GM21723 (cell line): ENCODE measurements around the gene TAF9.
"Not testable (repeated sequence)": the region's sequence is repeated elsewhere in the genome, so short reads cannot be mapped to it uniquely, and the experiment has no call there.

Experiments
- ATAC-seq: cut with Tn5 transposase; IDR thresholded peaks from one replicate; pipeline ENCODE4 v1.9.1; 2021; ENCODE audit warnings: mild to moderate bottlenecking, moderate library complexity; ENCODE audit not compliant: unreplicated experiment

TAF9 gene

DNA sequence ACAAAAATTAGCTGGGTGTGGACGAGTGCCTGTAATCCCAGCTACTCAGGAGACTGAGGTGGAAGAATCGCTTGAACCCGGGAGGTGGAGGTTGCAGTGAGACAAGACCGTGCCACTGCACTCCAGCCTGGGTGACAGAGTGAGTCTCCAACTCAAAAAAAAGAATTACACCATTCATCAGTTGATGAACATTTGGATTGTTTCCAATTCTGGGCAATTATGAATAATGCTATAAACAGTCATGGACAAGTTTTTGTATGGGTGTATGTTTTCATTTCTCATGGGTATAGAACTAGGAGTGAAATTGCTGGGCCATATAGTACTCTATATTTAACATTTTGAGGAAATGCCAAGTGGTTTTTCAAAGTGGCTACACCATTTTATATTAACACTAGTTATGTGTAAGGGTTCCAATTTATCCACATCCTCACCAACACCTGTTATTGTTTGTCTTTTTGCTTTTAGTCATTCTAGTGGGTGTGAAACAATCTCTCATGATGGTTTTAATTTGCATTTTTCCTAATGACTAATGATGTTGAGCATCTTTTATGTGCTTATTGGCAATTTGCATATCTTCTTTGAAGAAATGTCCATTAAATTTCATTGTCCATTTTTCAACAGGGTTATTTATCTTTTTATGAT is 27.7 kb downstream of the TAF9 start:
- no peak for ATAC-seq

DNA sequence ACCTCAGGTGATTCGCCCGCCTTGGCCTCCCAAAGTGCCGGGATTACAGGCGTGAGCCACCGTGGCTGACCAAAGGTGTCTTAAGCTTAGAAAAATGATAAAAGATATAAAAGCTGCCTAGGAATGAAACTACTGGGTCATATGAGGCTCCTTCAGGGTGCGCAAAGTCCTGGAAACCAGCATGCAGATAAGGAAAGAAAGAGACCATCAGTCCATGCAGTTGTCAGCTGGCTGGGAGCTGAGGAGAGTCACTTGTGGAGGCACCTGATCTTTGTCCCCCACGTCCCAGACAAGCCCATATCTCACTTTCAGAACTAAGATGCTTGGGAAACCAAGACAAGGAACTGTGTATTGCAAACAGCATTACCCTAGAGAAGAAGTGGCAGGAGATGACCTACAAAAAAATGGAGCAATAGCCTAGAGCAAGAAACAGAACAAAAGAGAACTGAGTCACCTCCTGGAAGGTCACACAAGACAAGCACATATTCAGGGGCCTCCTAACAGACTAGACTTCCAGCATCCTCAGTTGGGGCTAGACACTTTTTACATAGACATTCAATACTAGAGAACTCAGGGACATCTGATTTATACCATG is 33.9 kb downstream of the TAF9 start:
- ATAC-seq, result no peak

GRCh38 chr5:69334793-69335268 is 34.5 kb downstream of the TAF9 start:
- peak; percentile 65 for ATAC-seq

GRCh38 chr5:69333668-69334315 is 35.5 kb downstream of the TAF9 start:
- ATAC-seq, result not testable (repeated sequence)

GRCh38 chr5:69331528-69332445 is 37.5 kb downstream of the TAF9 start:
- ATAC-seq, result no peak

DNA sequence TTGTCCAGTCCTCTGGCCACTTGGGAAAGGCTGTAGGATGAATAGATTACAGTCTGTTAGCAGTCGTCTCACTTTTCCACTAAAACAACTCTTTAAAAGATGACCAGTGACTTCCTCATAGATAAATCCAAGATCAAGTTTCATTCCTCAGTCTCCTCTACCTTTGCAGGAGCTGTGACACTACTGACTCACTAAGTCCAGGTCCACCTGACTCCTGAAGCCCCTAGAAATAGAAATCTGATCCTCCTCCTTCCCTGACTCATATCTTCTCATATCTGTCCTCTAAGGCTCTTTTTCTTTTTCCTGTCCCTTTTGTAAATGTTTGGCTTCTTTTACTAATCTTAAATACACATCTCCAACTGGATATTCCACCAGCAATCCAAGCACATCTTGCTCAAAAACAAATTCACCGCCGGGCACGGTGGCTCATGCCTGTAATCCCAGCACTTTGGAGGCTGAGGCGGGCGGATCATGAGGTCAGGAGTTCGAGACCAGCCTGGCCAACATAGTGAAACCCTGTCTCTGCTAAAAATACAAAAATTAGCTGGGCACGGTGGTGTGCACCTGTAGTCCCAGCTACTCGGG is 39.3 kb downstream of the TAF9 start:
- ATAC-seq, result no peak

DNA sequence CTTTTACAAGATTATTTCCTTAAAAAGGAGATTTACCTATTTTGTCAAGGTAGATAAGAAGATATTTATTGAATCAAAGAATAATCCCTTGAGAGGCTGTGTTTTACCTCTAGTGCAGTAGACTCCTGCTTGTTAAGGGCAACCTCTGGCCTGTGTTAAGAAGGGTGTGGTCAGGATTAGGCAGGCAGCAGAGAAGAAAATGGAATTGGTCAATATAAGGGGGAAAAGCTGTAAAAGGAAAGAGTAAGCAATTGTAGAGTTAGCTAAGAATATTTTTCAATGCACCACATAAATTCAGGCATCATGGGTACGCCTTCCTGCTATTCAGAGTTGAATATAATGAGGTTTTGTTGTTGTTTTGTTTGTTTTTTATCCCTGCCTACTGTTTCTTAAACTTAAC is 43.0 kb downstream of the TAF9 start:
- ATAC-seq, result no peak

GRCh38 chr5:69317391-69317790 is 51.9 kb downstream of the TAF9 start:
- no peak for ATAC-seq

DNA sequence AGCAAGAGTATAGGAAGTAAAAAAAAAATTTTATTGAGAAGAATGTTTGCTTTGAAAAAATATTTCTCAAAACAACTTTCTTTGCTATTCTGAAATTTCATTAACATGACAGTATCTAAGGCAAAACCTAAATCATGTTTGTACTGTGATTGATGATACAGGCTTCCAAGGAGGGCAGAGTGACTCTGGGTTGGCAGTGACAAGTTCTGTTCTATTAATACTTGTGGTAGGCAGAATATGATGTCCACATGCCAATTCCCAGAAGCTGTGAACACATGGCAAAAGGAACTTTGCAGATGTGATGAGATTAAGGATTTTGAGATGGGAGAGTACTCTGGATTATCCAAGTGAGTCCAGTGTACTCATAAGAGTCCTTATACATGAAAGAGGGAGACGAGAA is 53.3 kb downstream of the TAF9 start:
- ATAC-seq, result no peak
